ENCODE measurements around the gene CD1B. TPM values are rescaled to one million over a fixed set of nuclear protein-coding genes. Genes with fewer than 3 reads are reported as not detected.

Gene CD1B
- total RNA-seq, 1 donor from 2014 or later, result not detected

- Histone ChIP-seq H3K4me1 (no peaks in the 10 kb centered on the region), H3K36me3 (no peaks in the 10 kb centered on the region), H3K27me3 (no peaks in the 10 kb centered on the region), H4K20me1 (ENCODE audit: low read depth) (no peaks in the 10 kb centered on the region), H3K79me2 (ENCODE audit: low read depth) (no peaks in the 10 kb centered on the region), H3K27ac (no peak overlapping the region), H3K4me2 (no peak overlapping the region), H3K4me3 (no peak overlapping the region), H3K9ac (no peak overlapping the region), H3K9me3 (ENCODE audit: low read depth) (no peaks in the 10 kb centered on the region), H3F3A (ENCODE audit: low read depth) (no peaks in the 10 kb centered on the region), H2AFZ (replicated peaks) (no peak overlapping the region)
- Mint-ChIP-seq H3K4me3 (no peak overlapping the region), H3K4me1 (no peaks in the 10 kb centered on the region), H3K27ac (no peak overlapping the region), H3K27me3 (ENCODE audit: insufficient read depth, low read depth) (no peaks in the 10 kb centered on the region), H3K36me3 (no peaks in the 10 kb centered on the region), H3K9me3 (no peaks in the 10 kb centered on the region)
- DNase-seq (ENCODE audit: low spot score), result no peak
- TF ChIP-seq EZH2phosphoT487 (IDR thresholded peaks at IDR 0.05) (no peak), EZH2 (IDR thresholded peaks at IDR 0.05) (no peak)
- TF ChIP-seq, protein P1, sequence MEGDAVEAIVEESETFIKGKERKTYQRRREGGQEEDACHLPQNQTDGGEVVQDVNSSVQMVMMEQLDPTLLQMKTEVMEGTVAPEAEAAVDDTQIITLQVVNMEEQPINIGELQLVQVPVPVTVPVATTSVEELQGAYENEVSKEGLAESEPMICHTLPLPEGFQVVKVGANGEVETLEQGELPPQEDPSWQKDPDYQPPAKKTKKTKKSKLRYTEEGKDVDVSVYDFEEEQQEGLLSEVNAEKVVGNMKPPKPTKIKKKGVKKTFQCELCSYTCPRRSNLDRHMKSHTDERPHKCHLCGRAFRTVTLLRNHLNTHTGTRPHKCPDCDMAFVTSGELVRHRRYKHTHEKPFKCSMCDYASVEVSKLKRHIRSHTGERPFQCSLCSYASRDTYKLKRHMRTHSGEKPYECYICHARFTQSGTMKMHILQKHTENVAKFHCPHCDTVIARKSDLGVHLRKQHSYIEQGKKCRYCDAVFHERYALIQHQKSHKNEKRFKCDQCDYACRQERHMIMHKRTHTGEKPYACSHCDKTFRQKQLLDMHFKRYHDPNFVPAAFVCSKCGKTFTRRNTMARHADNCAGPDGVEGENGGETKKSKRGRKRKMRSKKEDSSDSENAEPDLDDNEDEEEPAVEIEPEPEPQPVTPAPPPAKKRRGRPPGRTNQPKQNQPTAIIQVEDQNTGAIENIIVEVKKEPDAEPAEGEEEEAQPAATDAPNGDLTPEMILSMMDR (IDR thresholded peaks at IDR 0.05), result no peak
Observed at GRCh38 chr1:158335213-158335532, 3.8 kb upstream of the CD1B start.

DNA sequence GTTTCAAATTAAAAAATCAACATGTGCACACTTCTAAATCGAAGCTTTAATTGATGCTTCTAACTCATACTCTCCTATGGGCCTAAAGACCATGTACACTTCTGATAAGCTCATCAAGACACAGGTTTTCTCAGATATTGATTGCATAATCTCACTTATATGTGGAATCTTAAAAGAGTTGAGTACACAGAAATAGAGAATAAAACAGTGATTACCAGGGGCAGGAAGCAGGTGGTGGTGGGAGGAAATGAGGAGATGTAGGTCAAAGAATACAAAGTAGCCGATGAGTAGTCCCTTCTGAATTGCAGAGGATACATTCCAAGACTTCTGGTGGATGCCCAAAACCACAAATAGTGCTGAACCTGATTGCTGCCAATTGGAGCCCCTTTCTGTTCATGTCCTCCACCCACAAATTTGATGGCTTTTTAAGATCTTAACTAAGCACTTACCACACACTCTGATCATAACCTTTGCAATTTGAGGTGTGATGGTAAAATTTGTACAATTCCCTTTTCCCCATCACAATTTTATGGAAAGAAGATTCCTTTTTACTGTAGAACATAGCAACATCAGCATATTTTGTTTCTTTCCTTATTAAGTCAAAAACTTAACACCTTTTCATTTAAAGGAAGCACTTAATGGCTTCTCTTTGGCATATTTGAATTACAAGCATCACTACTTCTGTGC lies 3.3 kb upstream of the CD1B start:
- no peak overlapping the region for H3K9ac ChIP-seq
- TF ChIP-seq EZH2 (IDR thresholded peaks at IDR 0.05) (no peak), EZH2phosphoT487 (IDR thresholded peaks at IDR 0.05) (no peak)
- TF ChIP-seq, protein P1 (IDR thresholded peaks at IDR 0.05), result no peak
- H2AFZ ChIP-seq (replicated peaks), result no peak overlapping the region
- no peak overlapping the region for H3K4me3 Mint-ChIP-seq
- no peaks in the 10 kb centered on the region for H3F3A ChIP-seq (ENCODE audit: low read depth)
- H3K36me3 ChIP-seq, result no peaks in the 10 kb centered on the region
- no peaks in the 10 kb centered on the region for H3K4me1 ChIP-seq
- H3K27me3 Mint-ChIP-seq (ENCODE audit: insufficient read depth, low read depth), result no peaks in the 10 kb centered on the region
- H3K9me3 ChIP-seq (ENCODE audit: low read depth), result no peaks in the 10 kb centered on the region
- H3K4me1 Mint-ChIP-seq, result no peaks in the 10 kb centered on the region
- no peak overlapping the region for H3K27ac ChIP-seq
- no peak for DNase-seq (ENCODE audit: low spot score)
- no peaks in the 10 kb centered on the region for H4K20me1 ChIP-seq (ENCODE audit: low read depth)
- H3K9me3 Mint-ChIP-seq, result no peaks in the 10 kb centered on the region
- no peaks in the 10 kb centered on the region for H3K79me2 ChIP-seq (ENCODE audit: low read depth)
- no peak overlapping the region for H3K4me3 ChIP-seq
- no peak overlapping the region for H3K27ac Mint-ChIP-seq
- no peaks in the 10 kb centered on the region for H3K27me3 ChIP-seq
- no peaks in the 10 kb centered on the region for H3K36me3 Mint-ChIP-seq
- no peak overlapping the region for H3K4me2 ChIP-seq

DNA sequence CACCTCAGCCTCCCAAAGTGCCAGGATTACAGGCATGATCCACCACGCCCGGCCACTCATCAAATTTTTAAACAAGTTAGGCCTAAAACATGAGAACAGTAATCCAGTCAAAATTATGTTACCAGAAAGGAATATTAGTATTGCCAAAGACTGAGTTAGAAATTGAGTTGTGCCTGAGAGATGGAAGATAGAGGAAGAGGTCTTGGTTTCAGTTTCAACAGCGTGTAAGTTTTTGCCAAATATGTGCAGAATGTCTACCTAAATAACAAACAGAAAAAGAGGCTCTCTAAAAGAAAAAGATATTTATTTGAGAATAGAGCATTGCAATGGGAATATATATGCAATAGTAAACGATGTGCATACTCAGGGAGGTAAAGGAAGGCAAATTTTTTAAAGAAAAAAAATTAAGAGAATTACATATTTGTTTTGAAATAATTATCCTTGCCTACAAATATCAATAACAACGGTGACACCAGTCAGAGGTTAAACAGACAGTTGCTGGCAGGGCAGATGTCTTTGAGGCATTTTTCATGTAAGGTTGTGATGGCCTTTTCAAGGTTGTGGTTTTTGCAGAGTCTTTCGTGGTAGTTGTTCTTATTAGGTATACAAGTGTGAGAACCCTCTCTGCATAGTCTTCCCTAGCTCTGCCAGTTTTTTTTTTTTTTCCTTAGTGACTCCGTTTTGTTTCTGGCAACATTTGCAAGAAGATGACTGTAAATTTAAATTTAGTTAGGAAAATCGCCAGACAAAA lies 2.2 kb upstream of the CD1B start:
- TF ChIP-seq, protein P1 (IDR thresholded peaks at IDR 0.05), result no peak
- TF ChIP-seq EZH2 (IDR thresholded peaks at IDR 0.05) (no peak), EZH2phosphoT487 (IDR thresholded peaks at IDR 0.05) (no peak)
- Mint-ChIP-seq H3K4me3 (no peak overlapping the region), H3K9me3 (no peaks in the 10 kb centered on the region), H3K4me1 (no peaks in the 10 kb centered on the region), H3K36me3 (no peaks in the 10 kb centered on the region), H3K27me3 (ENCODE audit: insufficient read depth, low read depth) (no peaks in the 10 kb centered on the region), H3K27ac (no peak overlapping the region)
- Histone ChIP-seq H3K9me3 (ENCODE audit: low read depth) (no peaks in the 10 kb centered on the region), H4K20me1 (ENCODE audit: low read depth) (no peaks in the 10 kb centered on the region), H3K4me3 (no peak overlapping the region), H3K79me2 (ENCODE audit: low read depth) (no peaks in the 10 kb centered on the region), H3F3A (ENCODE audit: low read depth) (no peaks in the 10 kb centered on the region), H3K9ac (no peak overlapping the region), H3K36me3 (no peaks in the 10 kb centered on the region), H3K4me2 (no peak overlapping the region), H3K27me3 (no peaks in the 10 kb centered on the region), H2AFZ (replicated peaks) (no peak overlapping the region), H3K4me1 (no peaks in the 10 kb centered on the region), H3K27ac (no peak overlapping the region)
- no peak for DNase-seq (ENCODE audit: low spot score)
